GM18505 (cell line): ENCODE data around the gene RFNG.

ENCODE experiments used
- ATAC-seq: cut with Tn5 transposase; IDR thresholded peaks from one replicate; pipeline ENCODE4 v1.9.1; 2021; ENCODE audit not compliant: unreplicated experiment
- POLR2A ChIP-seq: IDR thresholded peaks from 4 replicates; pipeline ENCODE4 v1.6.1; 2011; ENCODE audit warnings: borderline replicate concordance; ENCODE audit not compliant: insufficient read depth, insufficient read length; ENCODE audit errors: extremely low read depth

RFNG gene

GRCh38 chr17:82054351-82055022 lies 2.9 kb upstream of the RFNG start:
- no peak for TF ChIP-seq POLR2A
- ATAC-seq: no peak

- no peak for TF ChIP-seq POLR2A
- ATAC-seq: no peak
Observed at GRCh38 chr17:82053556-82054263, 2.1 kb upstream of the RFNG start.

- no peak for TF ChIP-seq POLR2A
- no peak for ATAC-seq
Observed at GRCh38 chr17:82053130-82053529, 1.5 kb upstream of the RFNG start.

- TF ChIP-seq POLR2A: no peak
- no peak for ATAC-seq
Observed at GRCh38 chr17:82052638-82053059, 1.0 kb upstream of the RFNG start.

- TF ChIP-seq POLR2A: no peak
- no peak for ATAC-seq
Observed at GRCh38 chr17:82050761-82051641, 610 bp downstream of the RFNG start.

GRCh38 chr17:82050152-82050760 lies 1.4 kb downstream of the RFNG start:
- TF ChIP-seq POLR2A: no peak
- ATAC-seq: no peak

GRCh38 chr17:82049521-82049971 lies 2.1 kb downstream of the RFNG start:
- no peak for ATAC-seq
- TF ChIP-seq POLR2A: no peak

GRCh38 chr17:82049106-82049505 lies 2.5 kb downstream of the RFNG start:
- no peak for ATAC-seq

GRCh38 chr17:82048571-82048971 lies 3.0 kb downstream of the RFNG start:
- no peak for TF ChIP-seq POLR2A
- ATAC-seq: no peak

More at GRCh38 chr17:82049106-82049505, 2.5 kb downstream of the RFNG start:
- no peak for TF ChIP-seq POLR2A

GRCh38 chr17:82047914-82048570 lies 3.6 kb downstream of the RFNG start:
- no peak for TF ChIP-seq POLR2A
- ATAC-seq: no peak

- TF ChIP-seq POLR2A: no peak
- ATAC-seq: no peak
Observed at GRCh38 chr17:82047379-82047778, 4.2 kb downstream of the RFNG start.

- no peak for TF ChIP-seq POLR2A
- no peak for ATAC-seq
Observed at GRCh38 chr17:82046903-82047302, 4.7 kb downstream of the RFNG start.

GRCh38 chr17:82045936-82046484 lies 5.6 kb downstream of the RFNG start:
- no peak for ATAC-seq

GRCh38 chr17:82043507-82043906 lies 8.1 kb downstream of the RFNG start:
- TF ChIP-seq POLR2A: no peak
- no peak for ATAC-seq

More at GRCh38 chr17:82045936-82046484, 5.6 kb downstream of the RFNG start:
- no peak for TF ChIP-seq POLR2A
